ACC112 (cell line): ENCODE results near the gene LAMTOR3.

Experiments
- H2AFZ ChIP-seq: fragments of 200-600 bp; sonication (generic); one replicate; pipeline ENCODE4 v1.6.0; 2017; ENCODE audit warnings: antibody characterized with exemption, low read length; ENCODE audit not compliant: unreplicated experiment
- H3K27ac ChIP-seq: fragments of 200-600 bp; sonication (generic); 2 replicates; pipeline ENCODE4 v1.5.1; 2014; ENCODE audit warnings: low read depth, mild to moderate bottlenecking, antibody characterized with exemption, low read length, moderate library complexity
- H3K27me3 ChIP-seq: fragments of 200-600 bp; sonication (generic); 2 replicates; pipeline ENCODE4 v1.6.1; 2014; ENCODE audit warnings: mild to moderate bottlenecking, antibody characterized with exemption, low read length, moderate library complexity, mixed read lengths; ENCODE audit not compliant: insufficient read depth
- H3K36me3 ChIP-seq: fragments of 200-600 bp; sonication (generic); 2 replicates; pipeline ENCODE4 v1.6.1; 2016; ENCODE audit warnings: mild to moderate bottlenecking, antibody characterized with exemption, low read length, moderate library complexity, mixed read lengths; ENCODE audit not compliant: insufficient read depth
- H3K4me1 ChIP-seq: fragments of 200-600 bp; sonication (generic); one replicate; pipeline ENCODE4 v1.6.1; 2016; ENCODE audit warnings: low read length, mixed read lengths; ENCODE audit not compliant: insufficient read depth, unreplicated experiment, control insufficient read depth
- H3K4me3 ChIP-seq: fragments of 200-600 bp; sonication (generic); 2 replicates; pipeline ENCODE4 v1.5.1; 2014; ENCODE audit warnings: mild to moderate bottlenecking, low read depth, low read length
- H3K79me2 ChIP-seq: fragments of 200-600 bp; sonication (generic); one replicate; pipeline ENCODE4 v1.6.0; 2016; ENCODE audit warnings: low read length; ENCODE audit not compliant: control insufficient read depth, unreplicated experiment, insufficient read depth

LAMTOR3 gene

GRCh38 chr4:99894161-99894997, at the start of gene LAMTOR3:
Gene LAMTOR3, minus strand, starts transcription at chr4:99894427. Its CDS starts 464 bp downstream, at chr4:99893963.
- Histone ChIP-seq H3K4me1 (peaks cover 24% of the 10 kb centered on the region), H3K27ac (peak within 1 kb of the TSS; percentile 50), H3K79me2 (peaks cover 44% of the 10 kb centered on the region), H3K36me3 (0 out of 2 replicates have a peak, but pooled peaks cover 4% of the 10 kb centered on the region), H3K27me3 (no peaks in the 10 kb centered on the region), H2AFZ (peak within 1 kb of the TSS; percentile 66), H3K4me3 (peak within 1 kb of the TSS; percentile 79)

- H3K27ac ChIP-seq = no peak overlapping the region
Measured at GRCh38 chr4:99938243-99938753, 44.1 kb upstream of the LAMTOR3 start.

GRCh38 chr4:99934891-99935290, 40.7 kb upstream of the LAMTOR3 start:
- Histone ChIP-seq H3K27me3 (no peaks in the 10 kb centered on the region), H3K36me3 (peaks cover 33% of the 10 kb centered on the region), H2AFZ (no peak overlapping the region), H3K79me2 (peaks cover 78% of the 10 kb centered on the region), H3K27ac (no peak overlapping the region), H3K4me3 (no peak overlapping the region), H3K4me1 (no peaks in the 10 kb centered on the region)

More at GRCh38 chr4:99938243-99938753, 44.1 kb upstream of the LAMTOR3 start:
- Histone ChIP-seq H3K27me3 (no peaks in the 10 kb centered on the region), H3K4me1 (no peaks in the 10 kb centered on the region), H3K4me3 (no peak overlapping the region), H2AFZ (no peak overlapping the region), H3K79me2 (peaks cover 77% of the 10 kb centered on the region), H3K36me3 (peaks cover 35% of the 10 kb centered on the region)

- H3K36me3 ChIP-seq = peaks cover 15% of the 10 kb centered on the region; the same call in 1 of the 2 replicates
- no peaks in the 10 kb centered on the region for H3K27me3 ChIP-seq
- no peaks in the 10 kb centered on the region for H3K4me1 ChIP-seq
- H3K79me2 ChIP-seq = peaks cover 46% of the 10 kb centered on the region
- no peak overlapping the region for H3K27ac ChIP-seq
- H3K4me3 ChIP-seq = no peak overlapping the region
- no peak overlapping the region for H2AFZ ChIP-seq
Measured at GRCh38 chr4:99927566-99927965, 33.3 kb upstream of the LAMTOR3 start.

GRCh38 chr4:99921174-99921573, 26.9 kb upstream of the LAMTOR3 start:
- Histone ChIP-seq H3K36me3 (peaks cover 43% of the 10 kb centered on the region), H3K4me1 (no peaks in the 10 kb centered on the region), H3K79me2 (peaks cover 8% of the 10 kb centered on the region), H2AFZ (no peak overlapping the region), H3K27me3 (no peaks in the 10 kb centered on the region), H3K4me3 (no peak overlapping the region), H3K27ac (no peak overlapping the region)

- H3K36me3 ChIP-seq = peaks cover 43% of the 10 kb centered on the region
- no peak overlapping the region for H3K27ac ChIP-seq
Measured at GRCh38 chr4:99918656-99919055, 24.4 kb upstream of the LAMTOR3 start.

GRCh38 chr4:99917575-99917974, 23.3 kb upstream of the LAMTOR3 start:
- Histone ChIP-seq H3K4me3 (no peak overlapping the region), H3K4me1 (no peaks in the 10 kb centered on the region), H2AFZ (no peak overlapping the region), H3K27ac (no peak overlapping the region), H3K27me3 (no peaks in the 10 kb centered on the region), H3K79me2 (peaks cover 3% of the 10 kb centered on the region), H3K36me3 (peaks cover 40% of the 10 kb centered on the region)

More at GRCh38 chr4:99918656-99919055, 24.4 kb upstream of the LAMTOR3 start:
- Histone ChIP-seq H3K4me3 (no peak overlapping the region), H2AFZ (no peak overlapping the region), H3K27me3 (no peaks in the 10 kb centered on the region), H3K4me1 (no peaks in the 10 kb centered on the region), H3K79me2 (peaks cover 3% of the 10 kb centered on the region)

GRCh38 chr4:99915449-99915848, 21.2 kb upstream of the LAMTOR3 start:
- Histone ChIP-seq H3K4me1 (no peaks in the 10 kb centered on the region), H3K36me3 (peaks cover 27% of the 10 kb centered on the region), H2AFZ (no peak overlapping the region), H3K4me3 (no peak overlapping the region), H3K27me3 (no peaks in the 10 kb centered on the region), H3K27ac (no peak overlapping the region), H3K79me2 (no peaks in the 10 kb centered on the region)

GRCh38 chr4:99894998-99895397, 771 bp upstream of the LAMTOR3 start:
- Histone ChIP-seq H3K36me3 (0 out of 2 replicates have a peak, but pooled peaks cover 4% of the 10 kb centered on the region), H2AFZ (peak overlapping the region; percentile 66), H3K4me3 (peak overlapping the region; percentile 75), H3K27me3 (no peaks in the 10 kb centered on the region), H3K4me1 (peaks cover 24% of the 10 kb centered on the region), H3K79me2 (peaks cover 42% of the 10 kb centered on the region), H3K27ac (no peak overlapping the region)

- peaks cover 24% of the 10 kb centered on the region for H3K4me1 ChIP-seq
- peak overlapping the region; percentile 50 for H3K27ac ChIP-seq
- H3K36me3 ChIP-seq = 0 out of 2 replicates have a peak, but pooled peaks cover 4% of the 10 kb centered on the region
- H3K27me3 ChIP-seq = no peaks in the 10 kb centered on the region
- peak overlapping the region; percentile 31 for H2AFZ ChIP-seq
- H3K4me3 ChIP-seq = peak overlapping the region; percentile 79
- H3K79me2 ChIP-seq = peaks cover 46% of the 10 kb centered on the region
Measured at GRCh38 chr4:99893839-99894160, 427 bp downstream of the LAMTOR3 start.

- H3K4me1 ChIP-seq = peaks cover 24% of the 10 kb centered on the region
- H3K27ac ChIP-seq = no peak overlapping the region
- H3K36me3 ChIP-seq = 0 out of 2 replicates have a peak, but pooled peaks cover 4% of the 10 kb centered on the region
- H3K4me3 ChIP-seq = peak overlapping the region; percentile 79
- no peak overlapping the region for H2AFZ ChIP-seq
- H3K27me3 ChIP-seq = no peaks in the 10 kb centered on the region
- H3K79me2 ChIP-seq = peaks cover 50% of the 10 kb centered on the region
Measured at GRCh38 chr4:99893029-99893428, 1.2 kb downstream of the LAMTOR3 start.
